ENCODE results near the gene CLEC20A. TPM values are rescaled to one million over a fixed set of nuclear protein-coding genes. Genes with fewer than 3 reads are reported as not detected.
A peak's percentile ranks its signal among the peaks of the same experiment; 100 is the strongest.

Gene CLEC20A
- total RNA-seq, 6 experiments from 2014 or later: not detected

GRCh38 chr1:178490136-178490535 is 6.6 kb downstream of the CLEC20A start:
- intact Hi-C loops (cut with DNase I): no loop called here
- Histone ChIP-seq H3K4me1 (no peaks in the 10 kb centered on the region), H3K27me3 (no peaks in the 10 kb centered on the region), H3K27ac (no peak overlapping the region), H3K4me3 (no peak overlapping the region), H3K36me3 (no peaks in the 10 kb centered on the region), H3K9me3 (no peaks in the 10 kb centered on the region)
- 80% methylated on average over 1 of the region's 8 CpGs for WGBS (ENCODE audit: insufficient coverage, low coverage, low lambda C conversion rate, missing lambda C conversion rate)
- no peak for DNase-seq
- TF ChIP-seq CTCF (IDR thresholded peaks at IDR 0.05): no peak
- no peak for ATAC-seq

- ATAC-seq (no peak), DNase-seq (no peak)
- H3K4me3 ChIP-seq: no peak overlapping the region
- no peaks in the 10 kb centered on the region for H3K9me3 ChIP-seq
- intact Hi-C loops (cut with DNase I): no loop called here
- H3K36me3 ChIP-seq: no peaks in the 10 kb centered on the region
- TF ChIP-seq CTCF (IDR thresholded peaks at IDR 0.05) (no peak), POLR2A (IDR thresholded peaks at IDR 0.05) (no peak)
- no peaks in the 10 kb centered on the region for H3K27me3 ChIP-seq
- no peaks in the 10 kb centered on the region for H3K4me1 ChIP-seq
- H3K27ac ChIP-seq: no peak overlapping the region
- 100% methylated on average over 1 of the region's 4 CpGs for WGBS (ENCODE audit: insufficient coverage, low coverage, low lambda C conversion rate, missing lambda C conversion rate)
These were observed 7.4 kb downstream of the CLEC20A start for GRCh38 chr1:178489399-178489798.

- Histone ChIP-seq H3K27me3 (no peaks in the 10 kb centered on the region), H3K4me1 (no peaks in the 10 kb centered on the region), H3K27ac (no peak overlapping the region), H3K9me3 (no peaks in the 10 kb centered on the region), H3K36me3 (no peaks in the 10 kb centered on the region), H3K4me3 (no peak overlapping the region)
- ATAC-seq (no peak), DNase-seq (no peak)
- TF ChIP-seq POLR2A (IDR thresholded peaks at IDR 0.05): no peak
- intact Hi-C loops (cut with DNase I): no loop called here
- 93% methylated on average over 2 of the region's 4 CpGs for WGBS (ENCODE audit: insufficient coverage, low coverage, low lambda C conversion rate, missing lambda C conversion rate)
These were observed 8.4 kb downstream of the CLEC20A start for GRCh38 chr1:178488393-178488792.

GRCh38 chr1:178487070-178487615 is 9.6 kb downstream of the CLEC20A start:
- peak in 1 of 4 donors; percentile 13 for ATAC-seq

More at GRCh38 chr1:178487070-178487615, 9.6 kb downstream of the CLEC20A start:
- intact Hi-C loops (cut with DNase I): no loop called here
- DNase-seq: no peak
- TF ChIP-seq CTCF (IDR thresholded peaks at IDR 0.05): no peak
- TF ChIP-seq POLR2A (IDR thresholded peaks at IDR 0.05): no peak
- Histone ChIP-seq H3K27me3 (no peaks in the 10 kb centered on the region), H3K36me3 (no peaks in the 10 kb centered on the region), H3K9me3 (no peaks in the 10 kb centered on the region), H3K4me3 (peak overlapping the region in 2 of 3 donors; percentile 4 to 5), H3K27ac (no peak overlapping the region), H3K4me1 (no peaks in the 10 kb centered on the region)
- 70% methylated on average over 3 of the region's 20 CpGs for WGBS (ENCODE audit: insufficient coverage, low coverage, low lambda C conversion rate, missing lambda C conversion rate)

Measured in right lobe of liver (tissue), 6 donors.